ENCODE measurements around the gene FCN1.

DNA sequence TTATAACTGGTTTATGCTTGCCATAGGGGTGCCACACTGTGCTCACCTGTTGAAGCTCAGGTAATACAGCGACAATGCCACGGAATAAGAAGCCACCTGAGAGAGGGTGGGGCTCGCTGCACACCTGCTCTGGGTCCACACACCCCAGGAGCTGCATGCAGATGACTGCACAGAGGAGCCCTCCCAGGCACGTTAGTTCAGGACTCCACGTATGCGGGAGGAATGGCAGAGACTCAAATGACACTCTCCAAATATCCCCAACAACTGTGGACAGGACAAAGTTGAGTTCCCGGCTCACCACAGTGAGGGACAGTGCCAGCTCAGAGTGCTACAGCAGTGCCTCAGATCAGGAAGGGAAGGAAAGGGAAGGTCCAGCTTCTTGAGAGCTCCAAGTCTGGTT lies 5.8 kb upstream of the FCN1 start:
- TF ChIP-seq, protein P1, sequence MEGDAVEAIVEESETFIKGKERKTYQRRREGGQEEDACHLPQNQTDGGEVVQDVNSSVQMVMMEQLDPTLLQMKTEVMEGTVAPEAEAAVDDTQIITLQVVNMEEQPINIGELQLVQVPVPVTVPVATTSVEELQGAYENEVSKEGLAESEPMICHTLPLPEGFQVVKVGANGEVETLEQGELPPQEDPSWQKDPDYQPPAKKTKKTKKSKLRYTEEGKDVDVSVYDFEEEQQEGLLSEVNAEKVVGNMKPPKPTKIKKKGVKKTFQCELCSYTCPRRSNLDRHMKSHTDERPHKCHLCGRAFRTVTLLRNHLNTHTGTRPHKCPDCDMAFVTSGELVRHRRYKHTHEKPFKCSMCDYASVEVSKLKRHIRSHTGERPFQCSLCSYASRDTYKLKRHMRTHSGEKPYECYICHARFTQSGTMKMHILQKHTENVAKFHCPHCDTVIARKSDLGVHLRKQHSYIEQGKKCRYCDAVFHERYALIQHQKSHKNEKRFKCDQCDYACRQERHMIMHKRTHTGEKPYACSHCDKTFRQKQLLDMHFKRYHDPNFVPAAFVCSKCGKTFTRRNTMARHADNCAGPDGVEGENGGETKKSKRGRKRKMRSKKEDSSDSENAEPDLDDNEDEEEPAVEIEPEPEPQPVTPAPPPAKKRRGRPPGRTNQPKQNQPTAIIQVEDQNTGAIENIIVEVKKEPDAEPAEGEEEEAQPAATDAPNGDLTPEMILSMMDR (IDR thresholded peaks at IDR 0.05): no peak
- no peak for TF ChIP-seq EZH2 (IDR thresholded peaks at IDR 0.05)
